Activated CD4-positive, alpha-beta memory T cell treated with anti-CD3 and anti-CD28 coated beads, Interleukin-2, amount 10 ng/mL, durations not matched to agents 7 days and 5 days (primary cell): ENCODE data around the gene OR6Y1. TPM values are rescaled to one million over a fixed set of nuclear protein-coding genes. Genes with fewer than 3 reads are reported as not detected.

Source experiments
- CTCF ChIA-PET: fragments of 350-600 bp; sonication (Branson Sonifier 250); formaldehyde crosslinking; loops from one replicate; lab custom pipeline; 2021; ENCODE audit warnings: antibody characterized with exemption, inconsistent platforms; lab: Charles Lee
- POLR2A ChIA-PET: fragments of 350-600 bp; sonication (Branson Sonifier 250); formaldehyde crosslinking; loops from one replicate; lab custom pipeline; 2021; ENCODE audit warnings: antibody characterized with exemption; lab: Charles Lee
- DNase-seq: peaks from one replicate; pipeline ENCODE4 v3.0.0-alpha.2; 2020
- H3K27ac Mint-ChIP-seq: one replicate; pipeline ENCODE4 v1.8.0; 2021; ENCODE audit warnings: mild to moderate bottlenecking, mixed read lengths
- H3K27me3 Mint-ChIP-seq: one replicate; pipeline ENCODE4 v1.8.0; 2021; ENCODE audit warnings: mixed read lengths
- H3K36me3 Mint-ChIP-seq: one replicate; pipeline ENCODE4 v1.8.0; 2021; ENCODE audit warnings: low read depth, mixed read lengths
- H3K4me1 Mint-ChIP-seq: one replicate; pipeline ENCODE4 v1.8.0; 2021; ENCODE audit warnings: mixed read lengths
- H3K4me3 Mint-ChIP-seq: one replicate; pipeline ENCODE4 v1.8.0; 2021; ENCODE audit warnings: mild to moderate bottlenecking, mixed read lengths
- H3K9me3 Mint-ChIP-seq: one replicate; pipeline ENCODE4 v1.8.0; 2021; ENCODE audit warnings: mixed read lengths
- total RNA-seq, 2 experiments: library from RNA; stranded (reverse); gene quantifications; one replicate each; pipeline ENCODE4 v1.2.3, GENCODE V29; 2021

OR6Y1 gene, protein sequence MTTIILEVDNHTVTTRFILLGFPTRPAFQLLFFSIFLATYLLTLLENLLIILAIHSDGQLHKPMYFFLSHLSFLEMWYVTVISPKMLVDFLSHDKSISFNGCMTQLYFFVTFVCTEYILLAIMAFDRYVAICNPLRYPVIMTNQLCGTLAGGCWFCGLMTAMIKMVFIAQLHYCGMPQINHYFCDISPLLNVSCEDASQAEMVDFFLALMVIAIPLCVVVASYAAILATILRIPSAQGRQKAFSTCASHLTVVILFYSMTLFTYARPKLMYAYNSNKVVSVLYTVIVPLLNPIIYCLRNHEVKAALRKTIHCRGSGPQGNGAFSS
- not detected for total RNA-seq

DNA sequence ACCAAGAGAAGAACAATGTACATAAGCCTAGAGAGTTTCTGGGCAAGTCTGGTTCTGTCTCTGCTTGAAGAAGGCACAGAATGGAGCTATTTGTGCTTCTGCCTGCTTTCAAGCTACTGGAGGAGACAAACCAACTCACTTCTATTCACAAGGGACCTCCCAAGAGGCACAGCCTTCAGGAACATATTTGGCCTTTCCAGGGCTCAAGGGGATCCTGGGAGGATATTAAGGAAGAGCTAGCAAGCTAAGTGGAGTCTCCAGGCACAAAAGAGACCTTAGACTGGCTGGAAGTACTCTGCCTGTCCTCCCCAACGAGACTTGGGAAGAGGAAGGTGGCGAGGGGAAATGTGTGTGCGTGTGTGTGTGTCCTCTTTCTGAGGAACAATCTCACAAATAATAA is at the start of gene OR6Y1:
Gene OR6Y1 (minus strand): TSS at position 54 of the 400 bp plus-strand sequence. CDS start 6,300 bp downstream, outside the sequence.
- CTCF ChIA-PET: no interaction called here
- Mint-ChIP-seq H3K36me3 (no peaks in the 10 kb centered on the region), H3K27me3 (peaks cover 11% of the 10 kb centered on the region), H3K4me1 (no peaks in the 10 kb centered on the region), H3K4me3 (no peak within 1 kb of the TSS), H3K27ac (no peak within 1 kb of the TSS), H3K9me3 (no peaks in the 10 kb centered on the region)
- DNase-seq: no peak
- POLR2A ChIA-PET: no interaction called here

DNA sequence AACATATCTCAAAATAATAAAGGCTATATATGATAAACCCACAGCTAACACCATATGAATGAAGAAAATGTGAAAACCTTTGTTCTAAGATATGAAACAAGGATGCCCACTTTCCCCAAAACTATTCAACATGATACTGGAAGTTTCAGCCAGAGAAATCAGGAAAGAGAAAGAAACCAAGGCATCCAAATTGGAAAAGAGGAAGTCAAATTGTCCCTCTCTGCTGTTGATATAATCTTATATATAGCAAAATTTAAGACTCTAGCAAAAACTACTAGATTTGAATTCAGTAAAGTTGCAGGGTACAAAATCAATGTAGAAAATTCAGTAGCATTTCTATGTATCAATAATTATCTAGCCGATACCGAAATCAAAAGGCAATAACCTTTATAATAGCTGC is 46.5 kb upstream of the OR6Y1 start:
- H3K4me1 Mint-ChIP-seq: no peaks in the 10 kb centered on the region
- ChIA-PET CTCF (no interaction called here), POLR2A (no interaction called here)
- H3K27me3 Mint-ChIP-seq: peaks cover 18% of the 10 kb centered on the region
- peaks cover 13% of the 10 kb centered on the region for H3K9me3 Mint-ChIP-seq
- no peak overlapping the region for H3K4me3 Mint-ChIP-seq
- no peak for DNase-seq
- H3K27ac Mint-ChIP-seq: no peak overlapping the region
- no peaks in the 10 kb centered on the region for H3K36me3 Mint-ChIP-seq

DNA sequence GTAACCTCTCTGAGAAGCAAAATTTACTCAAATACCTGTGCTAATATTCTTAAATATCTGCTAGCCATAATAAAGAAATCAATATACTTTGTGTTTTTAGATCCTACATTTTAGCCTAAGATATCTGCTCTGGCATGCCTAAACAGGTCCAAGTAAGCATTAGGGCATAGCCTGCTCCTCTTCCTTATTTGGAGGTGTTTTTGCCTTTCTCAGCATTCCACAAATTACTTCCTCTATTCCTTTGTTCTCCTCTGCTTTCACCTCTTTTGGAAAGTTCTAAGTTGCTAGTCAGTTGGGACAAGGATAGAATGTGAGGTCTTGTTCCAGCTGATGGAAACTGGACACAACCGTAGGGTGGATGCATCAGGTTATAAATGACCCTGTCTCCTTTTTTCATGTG is 32.7 kb upstream of the OR6Y1 start:
- no peak for DNase-seq
- Mint-ChIP-seq H3K36me3 (no peaks in the 10 kb centered on the region), H3K4me1 (no peaks in the 10 kb centered on the region), H3K27me3 (peaks cover 2% of the 10 kb centered on the region), H3K9me3 (peaks cover 5% of the 10 kb centered on the region), H3K4me3 (no peak overlapping the region), H3K27ac (no peak overlapping the region)
- ChIA-PET CTCF (no interaction called here), POLR2A (no interaction called here)

DNA sequence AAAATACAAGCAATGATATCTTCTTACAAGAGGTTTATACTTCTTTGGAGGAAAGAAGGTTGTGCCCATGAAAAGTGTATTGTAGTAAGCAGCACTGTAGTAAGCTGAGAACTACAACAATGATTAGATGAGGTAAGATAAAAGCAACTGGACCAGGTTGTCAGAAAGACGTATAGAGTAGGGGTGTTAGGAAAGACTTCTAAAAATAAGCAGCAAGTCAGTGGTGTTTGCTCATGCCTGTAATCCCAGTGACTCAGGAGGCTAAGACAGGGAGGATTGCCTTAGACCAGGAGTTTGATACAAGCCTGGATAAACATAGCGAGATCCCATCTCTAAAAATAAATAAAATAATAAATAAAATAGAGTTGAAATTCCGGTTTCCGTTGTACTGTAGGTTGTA is 29.8 kb upstream of the OR6Y1 start:
- POLR2A ChIA-PET: no interaction called here
- no peak for DNase-seq
- Mint-ChIP-seq H3K9me3 (peaks cover 5% of the 10 kb centered on the region), H3K4me1 (no peaks in the 10 kb centered on the region), H3K27ac (no peak overlapping the region), H3K36me3 (no peaks in the 10 kb centered on the region), H3K4me3 (no peak overlapping the region), H3K27me3 (peaks cover 1% of the 10 kb centered on the region)
- CTCF ChIA-PET: no interaction called here

DNA sequence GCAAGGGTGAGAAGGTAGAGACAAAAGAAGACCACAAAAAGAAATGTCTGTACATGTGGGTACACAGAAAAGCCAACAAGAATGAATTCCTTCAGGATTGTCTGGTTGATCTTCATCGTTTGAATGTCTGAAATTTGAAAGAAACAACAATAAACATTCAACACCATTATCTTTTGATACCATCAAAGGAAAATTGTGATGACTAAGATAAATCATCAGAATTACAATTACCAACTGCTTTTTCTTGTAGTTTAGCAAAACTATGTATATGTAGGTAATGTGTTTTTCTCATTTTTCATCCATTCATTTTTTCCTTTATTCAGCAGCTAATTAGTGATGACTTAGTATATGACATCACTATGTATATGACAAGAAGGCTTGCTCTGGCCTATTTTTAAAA is 25.5 kb upstream of the OR6Y1 start, which contains the start of gene OR10X1:
Gene OR10X1 (minus strand): TSS at position 167 of the 400 bp plus-strand sequence. CDS start 0 bp downstream, at position 167.
- ChIA-PET CTCF (no interaction called here), POLR2A (no interaction called here)
- no peak within 1 kb of the TSS for H3K27ac Mint-ChIP-seq
- H3K36me3 Mint-ChIP-seq: no peaks in the 10 kb centered on the region
- no peak within 1 kb of the TSS for H3K4me3 Mint-ChIP-seq
- H3K27me3 Mint-ChIP-seq: peaks cover 5% of the 10 kb centered on the region
- no peaks in the 10 kb centered on the region for H3K9me3 Mint-ChIP-seq
- H3K4me1 Mint-ChIP-seq: no peaks in the 10 kb centered on the region
- no peak for DNase-seq

DNA sequence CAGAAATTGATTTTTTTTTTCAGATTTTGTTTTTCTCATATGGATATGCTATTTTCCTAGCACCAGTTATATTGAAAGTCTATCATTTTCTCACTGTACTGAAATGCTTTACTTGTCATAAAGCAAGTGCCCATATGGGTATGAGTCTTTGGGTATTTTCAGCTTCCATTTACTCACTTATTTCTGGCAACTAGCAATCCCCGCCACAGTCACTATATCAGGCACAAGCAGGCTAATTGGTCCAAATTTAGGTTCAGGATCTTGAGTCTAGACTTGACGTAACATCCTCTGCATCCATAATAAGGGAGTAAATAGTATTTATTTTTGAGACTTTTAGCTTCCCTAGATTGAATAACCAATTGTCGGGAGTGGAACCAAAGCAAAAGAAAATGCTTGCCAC is 23.4 kb upstream of the OR6Y1 start:
- H3K36me3 Mint-ChIP-seq: no peaks in the 10 kb centered on the region
- peaks cover 13% of the 10 kb centered on the region for H3K27me3 Mint-ChIP-seq
- no peak for DNase-seq
- no peak overlapping the region for H3K4me3 Mint-ChIP-seq
- no peak overlapping the region for H3K27ac Mint-ChIP-seq
- CTCF ChIA-PET: no interaction called here
- H3K4me1 Mint-ChIP-seq: no peaks in the 10 kb centered on the region
- POLR2A ChIA-PET: no interaction called here
- no peaks in the 10 kb centered on the region for H3K9me3 Mint-ChIP-seq

DNA sequence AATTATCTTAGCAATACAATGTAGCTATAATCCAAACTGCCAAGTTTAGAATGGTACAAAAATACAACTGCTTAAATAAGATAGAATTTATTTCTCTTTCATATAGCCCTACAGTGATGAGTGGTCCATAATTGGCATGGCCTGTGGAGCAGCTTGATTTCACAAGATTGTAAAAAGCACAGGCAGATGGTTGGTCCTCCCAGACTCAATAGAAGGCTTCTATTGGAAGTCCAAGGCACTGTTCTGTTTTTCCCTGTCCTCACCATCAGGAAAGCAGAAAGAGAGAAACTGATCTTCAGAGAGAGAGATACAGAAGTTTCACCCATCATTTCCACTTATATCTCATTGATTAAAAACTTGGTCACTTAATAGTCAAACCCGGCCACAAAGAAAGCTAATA is 18.0 kb upstream of the OR6Y1 start:
- Mint-ChIP-seq H3K9me3 (peaks cover 2% of the 10 kb centered on the region), H3K4me3 (no peak overlapping the region), H3K27me3 (peaks cover 21% of the 10 kb centered on the region), H3K36me3 (no peaks in the 10 kb centered on the region), H3K27ac (no peak overlapping the region), H3K4me1 (no peaks in the 10 kb centered on the region)
- no peak for DNase-seq
- CTCF ChIA-PET: interaction anchor here (1.2 kb wide), 1 partner anchor 426 kb away, joined by 3 read pairs; no protein-coding TSS in a partner anchor
- POLR2A ChIA-PET: no interaction called here

DNA sequence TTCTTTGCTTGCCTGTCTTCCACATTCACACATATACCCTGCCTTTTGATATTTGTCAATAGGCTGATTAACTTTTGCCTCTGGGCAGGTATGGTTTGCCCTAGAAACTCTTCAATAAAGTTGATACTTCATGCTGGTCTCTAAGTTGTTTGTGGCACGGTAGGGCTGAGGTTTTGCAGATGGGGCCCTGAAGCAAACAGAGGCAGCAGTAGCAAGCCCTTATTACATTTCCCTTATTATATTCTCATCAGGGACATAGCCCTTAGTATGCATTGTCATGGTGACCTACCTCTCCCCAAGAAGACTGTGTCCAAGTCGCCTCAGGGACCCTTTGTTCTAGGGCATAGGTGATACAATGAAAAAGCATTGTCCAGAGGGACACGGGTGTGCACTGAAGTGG is 16.3 kb upstream of the OR6Y1 start, which contains the start of gene OR6P1:
Gene OR6P1 (minus strand): TSS at position 101 of the 400 bp plus-strand sequence. CDS start 6,976 bp downstream, outside the sequence.
- H3K27me3 Mint-ChIP-seq: peaks cover 19% of the 10 kb centered on the region
- DNase-seq: no peak
- H3K9me3 Mint-ChIP-seq: peaks cover 2% of the 10 kb centered on the region
- no peaks in the 10 kb centered on the region for H3K36me3 Mint-ChIP-seq
- H3K27ac Mint-ChIP-seq: no peak within 1 kb of the TSS
- no peak within 1 kb of the TSS for H3K4me3 Mint-ChIP-seq
- CTCF ChIA-PET: no interaction called here
- POLR2A ChIA-PET: no interaction called here
- no peaks in the 10 kb centered on the region for H3K4me1 Mint-ChIP-seq

DNA sequence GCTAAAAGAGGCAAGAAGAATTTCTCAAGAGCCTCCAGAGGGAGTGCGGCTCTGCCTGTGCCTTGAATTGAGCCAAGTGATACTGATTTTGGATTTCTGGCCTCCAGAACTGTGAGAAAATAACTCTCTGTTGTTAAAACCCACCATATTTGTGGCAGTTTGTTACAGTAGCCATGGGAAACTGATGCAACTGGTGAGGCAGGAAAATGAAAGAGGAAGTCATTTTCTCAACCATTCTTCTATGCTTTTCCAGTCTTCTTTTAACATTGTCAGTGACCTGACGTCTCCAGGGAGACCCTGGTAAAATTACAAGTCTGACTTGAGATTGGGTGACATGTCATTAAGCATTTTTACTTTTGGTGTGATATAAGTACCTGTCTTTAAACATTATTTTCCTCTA is 10.4 kb upstream of the OR6Y1 start:
- no peaks in the 10 kb centered on the region for H3K4me1 Mint-ChIP-seq
- no peak overlapping the region for H3K27ac Mint-ChIP-seq
- POLR2A ChIA-PET: no interaction called here
- no peak for DNase-seq
- no peaks in the 10 kb centered on the region for H3K36me3 Mint-ChIP-seq
- CTCF ChIA-PET: no interaction called here
- H3K27me3 Mint-ChIP-seq: peaks cover 10% of the 10 kb centered on the region
- H3K9me3 Mint-ChIP-seq: peaks cover 2% of the 10 kb centered on the region
- no peak overlapping the region for H3K4me3 Mint-ChIP-seq

DNA sequence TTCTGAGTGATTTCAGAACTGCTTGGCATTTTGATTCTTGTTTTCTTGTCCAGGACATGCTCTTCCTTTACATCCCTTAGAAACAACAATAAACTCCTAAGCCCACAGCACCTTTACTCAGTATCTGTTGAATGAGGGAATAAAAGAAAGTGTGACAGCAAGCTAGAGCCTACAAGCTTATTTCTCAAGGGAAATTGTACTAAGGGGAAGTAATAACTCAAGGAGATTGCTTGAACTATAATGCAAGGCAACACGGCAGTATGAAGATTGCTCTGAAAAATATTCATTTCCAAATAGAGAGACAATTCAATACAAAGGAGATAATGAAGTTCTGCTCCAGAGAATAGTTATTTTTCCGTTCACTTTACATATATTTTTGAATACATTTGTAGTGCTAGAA is 9.6 kb upstream of the OR6Y1 start:
- ChIA-PET CTCF (no interaction called here), POLR2A (no interaction called here)
- H3K9me3 Mint-ChIP-seq: peaks cover 2% of the 10 kb centered on the region
- no peak overlapping the region for H3K27ac Mint-ChIP-seq
- no peaks in the 10 kb centered on the region for H3K4me1 Mint-ChIP-seq
- no peaks in the 10 kb centered on the region for H3K36me3 Mint-ChIP-seq
- peaks cover 10% of the 10 kb centered on the region for H3K27me3 Mint-ChIP-seq
- no peak for DNase-seq
- no peak overlapping the region for H3K4me3 Mint-ChIP-seq

DNA sequence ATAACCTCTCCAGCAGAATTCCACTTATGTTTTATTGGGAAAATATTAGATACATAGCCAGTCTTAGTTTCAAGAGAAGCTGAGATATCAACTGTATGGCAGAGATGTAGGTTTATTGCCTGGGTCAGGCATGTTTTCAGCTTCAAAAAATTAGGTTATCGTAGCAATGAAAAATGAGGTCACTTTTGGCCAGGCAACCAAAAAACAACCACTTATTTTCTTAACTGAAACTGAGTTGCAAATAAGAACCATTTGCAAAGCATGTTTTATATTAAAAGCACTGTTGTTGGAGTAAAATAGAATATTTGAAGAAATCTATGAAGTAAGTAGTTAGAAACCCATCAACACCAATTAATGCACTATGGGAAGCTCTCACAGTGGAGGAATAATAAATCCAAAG is 5.5 kb upstream of the OR6Y1 start:
- no peak for DNase-seq
- ChIA-PET CTCF (no interaction called here), POLR2A (no interaction called here)
- no peaks in the 10 kb centered on the region for H3K36me3 Mint-ChIP-seq
- H3K9me3 Mint-ChIP-seq: no peaks in the 10 kb centered on the region
- no peak overlapping the region for H3K27ac Mint-ChIP-seq
- H3K27me3 Mint-ChIP-seq: peaks cover 10% of the 10 kb centered on the region
- H3K4me3 Mint-ChIP-seq: no peak overlapping the region
- H3K4me1 Mint-ChIP-seq: no peaks in the 10 kb centered on the region

DNA sequence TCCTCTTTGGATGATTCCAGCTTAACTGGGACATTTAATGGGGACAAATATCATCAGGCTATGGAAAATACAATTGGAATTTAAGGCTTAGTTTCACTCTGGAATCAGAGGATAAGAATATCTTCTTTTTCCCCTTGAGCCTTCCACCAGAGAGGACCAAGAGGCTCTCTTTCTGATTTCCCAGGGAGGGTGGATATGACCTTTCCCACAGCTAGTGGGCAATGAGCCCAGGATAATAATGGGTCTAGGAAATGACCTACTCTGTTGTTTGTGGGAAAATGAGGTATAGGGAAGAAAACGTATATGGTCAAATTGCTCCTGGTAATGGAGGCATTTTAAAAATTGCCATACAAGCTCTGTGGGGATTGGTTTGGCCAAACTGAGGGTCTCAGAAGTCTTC is 1.9 kb downstream of the OR6Y1 start:
- no peak overlapping the region for H3K27ac Mint-ChIP-seq
- ChIA-PET CTCF (no interaction called here), POLR2A (no interaction called here)
- no peak for DNase-seq
- H3K4me1 Mint-ChIP-seq: no peaks in the 10 kb centered on the region
- H3K9me3 Mint-ChIP-seq: no peaks in the 10 kb centered on the region
- peaks cover 15% of the 10 kb centered on the region for H3K27me3 Mint-ChIP-seq
- no peak overlapping the region for H3K4me3 Mint-ChIP-seq
- H3K36me3 Mint-ChIP-seq: no peaks in the 10 kb centered on the region

DNA sequence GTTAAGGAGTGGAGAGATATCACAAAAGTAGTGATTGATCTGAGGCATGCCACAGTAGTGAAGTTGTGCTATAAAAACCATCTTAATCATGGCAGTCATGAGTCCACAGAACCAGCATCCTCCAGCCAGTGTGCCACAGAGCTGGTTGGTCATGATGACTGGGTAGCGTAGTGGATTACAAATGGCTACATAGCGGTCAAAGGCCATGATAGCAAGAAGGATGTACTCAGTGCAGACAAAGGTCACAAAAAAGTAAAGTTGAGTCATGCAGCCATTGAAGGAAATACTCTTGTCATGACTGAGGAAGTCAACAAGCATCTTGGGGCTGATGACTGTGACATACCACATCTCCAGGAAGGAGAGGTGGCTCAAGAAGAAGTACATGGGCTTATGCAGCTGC is 6.7 kb downstream of the OR6Y1 start:
- Mint-ChIP-seq H3K4me3 (no peak overlapping the region), H3K27me3 (peaks cover 13% of the 10 kb centered on the region), H3K9me3 (no peaks in the 10 kb centered on the region), H3K4me1 (no peaks in the 10 kb centered on the region), H3K36me3 (no peaks in the 10 kb centered on the region), H3K27ac (no peak overlapping the region)
- DNase-seq: no peak
- ChIA-PET CTCF (no interaction called here), POLR2A (no interaction called here)

DNA sequence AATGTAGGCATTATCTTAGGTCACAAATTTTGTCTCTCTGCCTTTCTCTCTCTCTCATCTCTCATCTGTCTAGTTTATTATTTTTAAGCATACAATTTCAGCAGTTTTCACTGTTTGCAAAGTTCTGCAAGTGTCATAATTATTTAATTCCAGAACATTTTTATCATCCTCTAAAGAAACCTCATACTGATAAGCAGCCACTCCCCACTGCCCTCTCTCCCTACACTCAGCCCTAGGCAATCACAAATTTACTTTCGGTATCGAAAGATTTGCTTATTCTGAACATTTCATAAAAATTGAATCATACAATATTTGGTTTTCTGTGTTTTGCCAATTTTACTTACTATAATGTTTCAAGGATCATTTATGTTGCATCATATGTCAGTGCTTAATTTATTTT is 16.6 kb downstream of the OR6Y1 start:
- H3K36me3 Mint-ChIP-seq: no peaks in the 10 kb centered on the region
- peaks cover 12% of the 10 kb centered on the region for H3K27me3 Mint-ChIP-seq
- no peaks in the 10 kb centered on the region for H3K9me3 Mint-ChIP-seq
- H3K27ac Mint-ChIP-seq: no peak overlapping the region
- ChIA-PET POLR2A (no interaction called here), CTCF (no interaction called here)
- DNase-seq: no peak
- H3K4me3 Mint-ChIP-seq: no peak overlapping the region
- no peaks in the 10 kb centered on the region for H3K4me1 Mint-ChIP-seq
